HEK293T (cell line): ENCODE data around the gene GBE1.

Source experiments
- CTCF ChIA-PET: fragments of 350-600 bp; formaldehyde crosslinking; extraction: SDS; loops from one replicate; lab custom pipeline; 2021; ENCODE audit warnings: antibody characterized with exemption, inconsistent platforms; lab: Yijun Ruan, JAX
- POLR2A ChIA-PET: fragments of 350-600 bp; formaldehyde crosslinking; extraction: SDS; loops from one replicate; lab custom pipeline; 2020; ENCODE audit warnings: antibody characterized with exemption, inconsistent platforms; lab: Yijun Ruan, JAX
- DNase-seq: peaks from one replicate; pipeline ENCODE4 v3.0.0; 2012; ENCODE audit warnings: mixed read lengths; ENCODE audit errors: extremely low spot score
- ARNT ChIP-seq: fragments of 450-650 bp; IDR thresholded peaks from 2 replicates; pipeline ENCODE4 v1.6.1; 2017; ENCODE audit warnings: mild to moderate bottlenecking
- BHLHE40 ChIP-seq: fragments of 450-650 bp; IDR thresholded peaks from 2 replicates; pipeline ENCODE4 v1.6.1; 2016; ENCODE audit warnings: mild to moderate bottlenecking, moderate library complexity, borderline replicate concordance
- CTBP1 ChIP-seq: fragments of 450-650 bp; IDR thresholded peaks from 2 replicates; pipeline ENCODE4 v1.6.1; 2016; ENCODE audit warnings: borderline replicate concordance
- ELF4 ChIP-seq: fragments of 450-650 bp; IDR thresholded peaks from 2 replicates; pipeline ENCODE4 v1.6.1; 2017; ENCODE audit warnings: antibody characterized with exemption
- FOXA1 ChIP-seq: fragments of 450-650 bp; IDR thresholded peaks from 2 replicates; pipeline ENCODE4 v1.6.1; 2016; ENCODE audit warnings: mild to moderate bottlenecking
- FOXK2 ChIP-seq: fragments of 450-650 bp; IDR thresholded peaks from 2 replicates; pipeline ENCODE4 v1.6.1; 2016; ENCODE audit warnings: mild to moderate bottlenecking
- FOXM1 ChIP-seq: fragments of 450-650 bp; IDR thresholded peaks from 2 replicates; pipeline ENCODE4 v1.6.1; 2017; ENCODE audit warnings: mild to moderate bottlenecking, borderline replicate concordance
- HDGF ChIP-seq: fragments of 450-650 bp; IDR thresholded peaks from 2 replicates; pipeline ENCODE4 v1.6.1; 2017; ENCODE audit warnings: antibody characterized with exemption, borderline replicate concordance
- L3MBTL2 ChIP-seq: fragments of 450-650 bp; conservative IDR thresholded peaks from 2 replicates; pipeline ENCODE4 v1.6.1; 2016; ENCODE audit warnings: mild to moderate bottlenecking
- LEF1 ChIP-seq: fragments of 450-650 bp; IDR thresholded peaks from 2 replicates; pipeline ENCODE4 v1.6.1; 2017; ENCODE audit warnings: mild to moderate bottlenecking, borderline replicate concordance
- NFRKB ChIP-seq: fragments of 450-650 bp; IDR thresholded peaks from 2 replicates; pipeline ENCODE4 v1.6.1; 2016; ENCODE audit warnings: mild to moderate bottlenecking, moderate library complexity
- PKNOX1 ChIP-seq: fragments of 450-650 bp; IDR thresholded peaks from 2 replicates; pipeline ENCODE4 v1.6.1; 2016
- SP1 ChIP-seq: fragments of 450-650 bp; IDR thresholded peaks from 2 replicates; pipeline ENCODE4 v1.6.1; 2017
- SUZ12 ChIP-seq: fragments of 450-650 bp; IDR thresholded peaks from 2 replicates; pipeline ENCODE4 v1.6.1; 2016; ENCODE audit warnings: mild to moderate bottlenecking
- TARDBP ChIP-seq: fragments of 450-650 bp; IDR thresholded peaks from 2 replicates; pipeline ENCODE4 v1.6.1; 2016
- ZNF384 ChIP-seq: fragments of 450-650 bp; IDR thresholded peaks from 2 replicates; pipeline ENCODE4 v1.6.1; 2016

Gene GBE1

GRCh38 chr3:81621277-81621676 is 140.2 kb downstream of the GBE1 start:
- no peak for TF ChIP-seq TARDBP
- no peak for TF ChIP-seq ELF4
- no peak for TF ChIP-seq ARNT
- no peak for TF ChIP-seq BHLHE40
- TF ChIP-seq ZNF384: no peak
- no peak for TF ChIP-seq CTBP1
- no peak for TF ChIP-seq NFRKB
- no peak for TF ChIP-seq SP1
- TF ChIP-seq FOXM1: no peak
- TF ChIP-seq LEF1: no peak
- no peak for TF ChIP-seq FOXA1
- TF ChIP-seq SUZ12: no peak
- no peak for TF ChIP-seq HDGF
- TF ChIP-seq L3MBTL2: no peak
- TF ChIP-seq PKNOX1: no peak
- no peak for TF ChIP-seq FOXK2
- ChIA-PET POLR2A (no interaction called here), CTCF (no interaction called here)
- no peak for DNase-seq

- CTCF ChIA-PET: no interaction called here
- DNase-seq: no peak
- POLR2A ChIA-PET: no interaction called here
- TF ChIP-seq NFRKB (no peak), BHLHE40 (no peak), CTBP1 (no peak), SP1 (no peak), PKNOX1 (no peak), FOXK2 (no peak), LEF1 (no peak), ARNT (no peak), SUZ12 (no peak), FOXM1 (no peak), ELF4 (no peak), HDGF (no peak), L3MBTL2 (no peak), ZNF384 (no peak)
These were observed 140.6 kb downstream of the GBE1 start for GRCh38 chr3:81620849-81621248.

- ChIA-PET POLR2A (no interaction called here), CTCF (no interaction called here)
- DNase-seq: no peak
- no peak for TF ChIP-seq CTBP1
- no peak for TF ChIP-seq TARDBP
- no peak for TF ChIP-seq FOXA1
- no peak for TF ChIP-seq ELF4
- TF ChIP-seq LEF1: no peak
- TF ChIP-seq FOXM1: no peak
- no peak for TF ChIP-seq SP1
- TF ChIP-seq NFRKB: no peak
- TF ChIP-seq FOXK2: no peak
These were observed 148.7 kb downstream of the GBE1 start for GRCh38 chr3:81612768-81613167.

GRCh38 chr3:81602781-81603180 is 158.7 kb downstream of the GBE1 start:
- no peak for TF ChIP-seq ZNF384
- no peak for TF ChIP-seq LEF1
- no peak for TF ChIP-seq CTBP1
- no peak for TF ChIP-seq FOXA1
- no peak for TF ChIP-seq FOXM1
- no peak for TF ChIP-seq NFRKB
- TF ChIP-seq ELF4: no peak
- no peak for TF ChIP-seq BHLHE40
- no peak for DNase-seq
- POLR2A ChIA-PET: no interaction called here
- CTCF ChIA-PET: no interaction called here

GRCh38 chr3:81601707-81602305 is 159.6 kb downstream of the GBE1 start:
- ChIA-PET POLR2A (no interaction called here), CTCF (no interaction called here)
- no peak for DNase-seq
- TF ChIP-seq SUZ12 (no peak), ARNT (no peak)

GRCh38 chr3:81592101-81592500 is 169.3 kb downstream of the GBE1 start:
- ChIA-PET CTCF (no interaction called here), POLR2A (no interaction called here)
- no peak for DNase-seq
- TF ChIP-seq TARDBP: no peak
- TF ChIP-seq ZNF384: no peak
- no peak for TF ChIP-seq FOXM1
- no peak for TF ChIP-seq ARNT
- no peak for TF ChIP-seq HDGF
- TF ChIP-seq PKNOX1: no peak
- TF ChIP-seq NFRKB: no peak
- TF ChIP-seq LEF1: no peak
- no peak for TF ChIP-seq ELF4
- no peak for TF ChIP-seq FOXK2
- TF ChIP-seq SP1: no peak
- no peak for TF ChIP-seq FOXA1
- no peak for TF ChIP-seq SUZ12
- no peak for TF ChIP-seq BHLHE40
